ENCODE results near the gene GCNT1.

DNA sequence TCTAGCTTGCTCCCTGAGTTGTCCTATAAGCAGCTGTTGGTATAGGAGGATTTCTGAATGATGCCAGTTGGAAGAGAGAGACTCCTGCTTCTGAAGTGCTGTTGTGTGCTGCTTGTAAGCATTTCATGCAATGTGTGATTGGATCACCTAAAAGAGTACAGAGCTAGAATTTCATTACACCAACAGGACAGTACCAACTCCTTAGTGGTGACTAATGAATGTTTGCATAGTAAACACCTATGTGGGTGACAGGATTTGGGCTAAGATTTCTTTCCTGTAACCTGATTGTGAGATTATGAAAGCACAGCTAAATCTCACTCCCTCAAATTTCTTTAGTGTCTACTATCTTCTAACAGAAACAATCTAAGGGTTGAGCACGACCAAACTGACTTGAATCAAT is 67.0 kb downstream of the GCNT1 start:
- no peak for TF ChIP-seq CEBPB (IDR thresholded peaks at IDR 0.05)
- no peak for TF ChIP-seq TAF1 (IDR thresholded peaks at IDR 0.05; ENCODE audit: low read depth)
- TF ChIP-seq REST (IDR thresholded peaks at IDR 0.05; ENCODE audit: low read depth), result no peak
- TF ChIP-seq, protein P1, sequence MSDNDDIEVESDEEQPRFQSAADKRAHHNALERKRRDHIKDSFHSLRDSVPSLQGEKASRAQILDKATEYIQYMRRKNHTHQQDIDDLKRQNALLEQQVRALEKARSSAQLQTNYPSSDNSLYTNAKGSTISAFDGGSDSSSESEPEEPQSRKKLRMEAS (IDR thresholded peaks at IDR 0.05), result no peak
- TF ChIP-seq RAD21 (IDR thresholded peaks at IDR 0.05; ENCODE audit: low read depth), result no peak
- TF ChIP-seq EGR1 (IDR thresholded peaks at IDR 0.05), result no peak
- TF ChIP-seq, protein P2, sequence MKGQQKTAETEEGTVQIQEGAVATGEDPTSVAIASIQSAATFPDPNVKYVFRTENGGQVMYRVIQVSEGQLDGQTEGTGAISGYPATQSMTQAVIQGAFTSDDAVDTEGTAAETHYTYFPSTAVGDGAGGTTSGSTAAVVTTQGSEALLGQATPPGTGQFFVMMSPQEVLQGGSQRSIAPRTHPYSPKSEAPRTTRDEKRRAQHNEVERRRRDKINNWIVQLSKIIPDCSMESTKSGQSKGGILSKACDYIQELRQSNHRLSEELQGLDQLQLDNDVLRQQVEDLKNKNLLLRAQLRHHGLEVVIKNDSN (IDR thresholded peaks at IDR 0.05), result no peak
